GM06990 (cell line): ENCODE measurements around the gene IL17REL.

ENCODE experiments used
- DNase-seq: peaks from one replicate; pipeline ENCODE4 v3.0.0-alpha.2; 2011; ENCODE audit not compliant: insufficient read length; ENCODE audit errors: extremely low read depth
- H3K27me3 ChIP-seq: replicated peaks from 2 replicates; pipeline ENCODE4 v1.6.0; 2011; ENCODE audit warnings: low read length; ENCODE audit not compliant: control insufficient read depth, insufficient read depth
- H3K36me3 ChIP-seq: 2 replicates; pipeline ENCODE4 v1.5.1; 2011; ENCODE audit warnings: low read length; ENCODE audit not compliant: control insufficient read depth, insufficient read depth
- H3K4me3 ChIP-seq: replicated peaks from 2 replicates; pipeline ENCODE4 v1.5.1; 2011; ENCODE audit warnings: low read depth, mild to moderate bottlenecking, control low read depth, low read length
- TF ChIP-seq, protein P1 (sequence below): IDR thresholded peaks from 2 replicates; pipeline ENCODE4 v1.5.1; 2011; ENCODE audit warnings: low read length, control low read depth, mild to moderate bottlenecking, inconsistent platforms; ENCODE audit not compliant: insufficient read depth, poor library complexity, severe bottlenecking

The IL17REL gene

DNA sequence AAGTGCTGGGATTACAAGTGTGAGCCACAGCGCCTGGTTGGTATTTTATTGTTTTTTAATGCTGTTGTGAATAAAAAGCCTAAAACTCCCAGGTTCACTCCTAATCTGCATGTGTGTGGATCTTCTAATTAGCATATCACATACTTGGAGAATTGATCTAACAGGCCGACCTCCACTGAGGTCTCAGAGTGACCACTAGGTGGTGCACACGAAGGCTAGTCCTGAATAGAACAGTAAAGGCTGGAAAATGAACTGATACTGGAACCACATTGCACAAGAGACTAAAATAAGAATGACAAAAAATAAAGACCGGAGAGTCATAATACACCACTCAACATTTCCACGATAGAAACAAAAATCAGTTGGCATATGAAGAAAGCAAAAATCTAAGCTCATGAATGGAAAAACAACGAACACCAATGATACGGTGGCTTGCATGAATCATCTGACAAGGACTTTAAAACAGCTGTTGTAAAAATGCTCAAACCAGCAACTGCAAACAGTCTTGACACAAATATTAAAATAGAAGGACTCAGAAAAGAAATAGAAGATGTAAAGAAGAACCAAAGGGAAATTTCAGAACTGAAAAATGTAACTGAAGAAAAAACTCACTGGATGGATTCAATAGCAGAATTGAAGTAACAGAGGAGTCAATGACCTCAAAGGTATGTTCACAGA is 32.8 kb downstream of the IL17REL start:
- H3K27me3 ChIP-seq, result no peaks in the 10 kb centered on the region; the same call in 1 of the 2 replicates
- no peak overlapping the region for H3K4me3 ChIP-seq
- TF ChIP-seq, protein P1, sequence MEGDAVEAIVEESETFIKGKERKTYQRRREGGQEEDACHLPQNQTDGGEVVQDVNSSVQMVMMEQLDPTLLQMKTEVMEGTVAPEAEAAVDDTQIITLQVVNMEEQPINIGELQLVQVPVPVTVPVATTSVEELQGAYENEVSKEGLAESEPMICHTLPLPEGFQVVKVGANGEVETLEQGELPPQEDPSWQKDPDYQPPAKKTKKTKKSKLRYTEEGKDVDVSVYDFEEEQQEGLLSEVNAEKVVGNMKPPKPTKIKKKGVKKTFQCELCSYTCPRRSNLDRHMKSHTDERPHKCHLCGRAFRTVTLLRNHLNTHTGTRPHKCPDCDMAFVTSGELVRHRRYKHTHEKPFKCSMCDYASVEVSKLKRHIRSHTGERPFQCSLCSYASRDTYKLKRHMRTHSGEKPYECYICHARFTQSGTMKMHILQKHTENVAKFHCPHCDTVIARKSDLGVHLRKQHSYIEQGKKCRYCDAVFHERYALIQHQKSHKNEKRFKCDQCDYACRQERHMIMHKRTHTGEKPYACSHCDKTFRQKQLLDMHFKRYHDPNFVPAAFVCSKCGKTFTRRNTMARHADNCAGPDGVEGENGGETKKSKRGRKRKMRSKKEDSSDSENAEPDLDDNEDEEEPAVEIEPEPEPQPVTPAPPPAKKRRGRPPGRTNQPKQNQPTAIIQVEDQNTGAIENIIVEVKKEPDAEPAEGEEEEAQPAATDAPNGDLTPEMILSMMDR, result peak; percentile 65
- no peaks in the 10 kb centered on the region for H3K36me3 ChIP-seq
- DNase-seq, result no peak

DNA sequence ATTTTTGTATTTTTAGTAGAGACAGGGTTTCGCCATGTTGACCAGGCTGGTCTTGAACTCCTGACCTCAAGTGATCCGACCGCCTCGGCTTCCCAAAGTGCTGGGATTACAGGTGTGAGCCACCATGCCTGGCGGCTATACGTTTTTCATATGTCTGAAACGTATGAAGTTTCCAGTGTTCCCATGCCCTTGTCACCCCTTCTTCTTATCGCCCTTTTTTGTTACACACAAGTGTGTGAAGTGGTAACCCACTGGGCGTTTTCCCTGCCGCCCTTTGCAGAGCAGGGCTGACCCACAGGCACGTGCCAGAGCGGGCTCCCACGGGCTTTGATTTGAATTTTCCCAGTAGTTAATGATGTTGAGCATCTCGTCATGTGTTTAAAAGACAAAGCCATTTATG is 35.0 kb downstream of the IL17REL start:
- TF ChIP-seq, protein P1, result no peak
- DNase-seq, result peak; percentile 5
- no peaks in the 10 kb centered on the region for H3K27me3 ChIP-seq
- H3K4me3 ChIP-seq, result no peak overlapping the region
- H3K36me3 ChIP-seq, result no peaks in the 10 kb centered on the region

DNA sequence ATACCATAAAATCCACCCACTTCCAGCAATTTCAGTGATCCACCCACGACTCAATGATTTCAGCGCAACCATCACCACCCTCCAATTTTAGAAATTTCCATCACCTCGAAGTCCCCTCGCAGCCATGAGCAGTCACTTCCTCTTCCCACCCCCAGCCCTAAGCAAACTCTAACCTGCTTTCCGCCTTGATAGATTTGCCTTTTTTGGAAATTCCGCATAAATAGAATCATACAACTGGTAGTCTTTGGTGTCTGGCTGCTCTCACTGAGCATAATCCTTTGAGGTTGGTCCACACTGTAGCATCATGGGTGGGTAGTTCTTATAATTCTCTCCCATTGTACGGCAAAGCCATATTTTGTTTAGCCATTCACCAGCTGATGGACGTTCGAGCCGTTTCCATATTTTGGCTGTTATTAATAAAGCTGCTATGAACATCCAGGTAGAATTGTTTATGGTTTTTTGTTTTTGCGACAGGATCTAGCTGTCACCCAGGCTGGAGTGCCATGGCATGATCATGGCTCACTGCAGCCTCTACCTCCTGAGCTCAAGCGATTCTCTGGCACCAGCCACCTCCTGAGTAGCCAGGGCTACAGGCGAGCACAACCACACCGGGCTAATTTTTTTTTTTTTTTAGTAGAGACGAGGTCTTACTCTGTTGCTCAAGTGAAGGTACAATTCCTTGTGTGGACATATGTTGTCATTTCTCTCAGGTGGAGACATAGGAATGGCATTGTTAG is 36.0 kb downstream of the IL17REL start:
- Histone ChIP-seq H3K27me3 (no peaks in the 10 kb centered on the region), H3K4me3 (no peak overlapping the region), H3K36me3 (no peaks in the 10 kb centered on the region)
- peak; percentile 27 for DNase-seq
- TF ChIP-seq, protein P1, result no peak

DNA sequence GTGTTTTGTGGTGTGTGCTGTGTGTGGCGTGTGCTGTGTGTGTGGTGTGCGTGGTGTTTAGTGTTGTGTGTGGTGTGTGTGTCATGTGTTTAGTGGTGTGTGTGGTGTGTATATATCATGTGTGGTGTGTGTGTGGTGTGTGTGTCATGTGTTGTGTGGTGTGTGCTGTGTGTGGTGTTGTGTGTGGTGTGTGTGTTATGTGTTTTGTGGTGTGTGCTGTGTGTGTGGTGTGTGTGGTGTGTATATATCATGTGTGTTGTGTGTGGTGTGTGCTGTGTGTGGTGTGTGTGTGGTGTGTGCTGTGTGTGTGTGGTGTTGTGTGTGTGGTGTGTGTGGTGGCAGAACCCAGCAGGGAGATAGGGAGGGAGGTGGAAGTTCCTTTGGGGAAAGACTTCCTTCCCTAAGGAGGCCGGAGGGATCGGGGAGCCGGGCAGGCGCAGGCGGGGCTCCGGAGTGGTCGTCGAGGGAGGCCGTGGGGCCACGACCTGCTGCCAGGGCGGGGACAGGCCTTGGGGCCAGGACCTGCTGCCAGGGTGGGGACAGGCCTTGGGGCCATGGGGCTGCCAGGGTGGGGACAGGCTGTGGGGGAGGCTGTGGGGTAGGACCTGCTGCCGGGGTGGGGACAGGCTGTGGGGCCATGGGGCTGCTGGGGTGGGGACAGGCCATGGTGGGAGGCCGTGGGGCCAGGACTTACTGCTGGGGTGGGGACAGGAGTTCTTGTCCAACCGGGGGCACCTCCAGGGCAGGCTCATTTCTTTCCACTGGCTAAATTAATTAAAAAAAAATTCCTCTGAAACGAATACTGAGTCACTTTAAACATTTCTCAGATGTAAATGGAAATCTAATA is 36.8 kb downstream of the IL17REL start:
- peak; percentile 82 for DNase-seq
- no peaks in the 10 kb centered on the region for H3K27me3 ChIP-seq
- no peaks in the 10 kb centered on the region for H3K36me3 ChIP-seq
- H3K4me3 ChIP-seq, result no peak overlapping the region
- TF ChIP-seq, protein P1, result no peak

DNA sequence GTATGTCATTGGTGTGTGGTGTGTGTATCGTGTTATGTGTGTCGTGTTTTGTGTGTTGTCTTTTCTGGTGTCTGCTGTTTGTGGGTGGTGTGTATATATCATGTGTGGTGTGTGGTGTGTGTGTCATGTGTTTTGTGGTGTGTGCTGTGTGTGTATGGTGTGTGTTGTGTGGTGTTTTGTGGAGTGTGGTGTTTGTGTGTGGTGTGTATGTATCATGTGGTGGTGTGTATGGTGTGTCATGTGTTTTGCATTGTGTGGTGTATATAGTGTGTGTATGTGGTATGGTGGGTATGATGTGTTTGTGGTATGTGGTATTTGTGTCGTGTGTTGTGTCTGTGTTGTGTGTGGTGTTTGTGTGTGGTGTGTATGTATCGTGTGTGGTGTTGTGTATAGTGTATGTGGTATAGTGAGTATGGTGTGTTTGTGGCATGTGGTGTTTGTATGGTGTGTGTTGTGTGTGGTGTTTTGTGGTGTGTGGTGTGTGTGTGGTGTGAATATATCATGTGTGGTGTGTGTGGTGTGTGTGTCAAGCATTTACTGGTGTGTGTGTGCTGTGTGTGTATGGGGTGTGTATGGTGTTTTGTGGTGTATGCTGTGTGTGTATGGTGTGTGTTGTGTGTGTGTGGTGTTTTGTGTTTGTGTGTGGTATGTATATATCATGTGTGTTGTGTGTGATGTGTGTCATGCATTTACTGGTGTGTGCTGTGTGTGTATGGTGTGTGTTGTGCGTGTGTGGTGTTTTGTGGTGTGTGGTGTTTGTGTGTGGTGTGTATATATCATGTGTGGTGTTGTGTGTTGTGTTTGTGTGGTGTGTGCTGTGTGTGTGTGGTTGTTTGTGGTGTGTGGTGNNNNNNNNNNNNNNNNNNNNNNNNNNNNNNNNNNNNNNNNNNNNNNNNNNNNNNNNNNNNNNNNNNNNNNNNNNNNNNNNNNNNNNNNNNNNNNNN is 39.3 kb downstream of the IL17REL start:
- TF ChIP-seq, protein P1, result no peak
- no peaks in the 10 kb centered on the region for H3K27me3 ChIP-seq
- no peak overlapping the region for H3K4me3 ChIP-seq
- DNase-seq, result no peak
- no peaks in the 10 kb centered on the region for H3K36me3 ChIP-seq
